Uterus (tissue), 2 donors: Measurements from ENCODE around the gene PUM1.

Experiments used
- POLR2A ChIP-seq, 2 donors: fragments of 450-650 bp; IDR thresholded peaks; one replicate each; pipeline ENCODE4 v1.6.1; 2016; ENCODE audit warnings: antibody characterized with exemption in 2 of 2, mild to moderate bottlenecking in 1 of 2, moderate library complexity in 1 of 2
- TF ChIP-seq, protein P1 (sequence below), 4 experiments: fragments of 200-600 bp in 2 of 4; fragments of 450-650 bp in 2 of 4; sonication (generic) in 2 of 4; IDR thresholded peaks; one replicate each; pipeline ENCODE4 v1.5.1; 2016 to 2019; ENCODE audit warnings: antibody characterized with exemption in 4 of 4, mild to moderate bottlenecking in 2 of 4, moderate library complexity in 1 of 4

DNA sequence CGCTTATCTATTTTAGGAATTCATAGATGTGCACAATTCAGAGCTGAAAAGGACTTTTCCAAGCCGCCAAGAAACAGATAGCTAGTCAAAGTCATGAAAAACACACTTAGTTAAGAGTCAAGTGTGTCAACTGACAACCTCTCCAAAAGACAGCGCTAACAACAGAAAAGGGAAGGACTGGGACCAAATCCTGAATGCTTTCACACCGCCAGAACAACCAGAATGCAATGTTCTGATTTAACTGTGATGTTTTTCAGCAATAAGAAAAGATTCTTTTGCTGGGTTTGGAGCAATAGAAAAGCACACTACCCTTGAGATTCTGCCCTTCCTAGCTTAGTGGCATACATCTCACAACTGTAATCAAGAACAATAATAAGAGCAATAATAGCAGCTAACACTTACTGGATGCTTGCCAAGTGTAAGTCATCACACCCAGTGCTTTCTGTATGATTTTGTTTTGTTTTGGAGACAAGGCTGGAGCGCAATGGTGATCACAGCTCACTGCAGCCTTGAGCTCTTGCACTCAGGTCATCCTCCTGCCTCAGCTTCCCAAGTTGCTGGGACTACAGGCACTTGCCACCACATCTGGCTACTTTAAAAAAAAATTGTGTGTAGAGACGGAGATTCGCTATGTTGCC lies 123.1 kb downstream of the PUM1 start:
- TF ChIP-seq, protein P1, sequence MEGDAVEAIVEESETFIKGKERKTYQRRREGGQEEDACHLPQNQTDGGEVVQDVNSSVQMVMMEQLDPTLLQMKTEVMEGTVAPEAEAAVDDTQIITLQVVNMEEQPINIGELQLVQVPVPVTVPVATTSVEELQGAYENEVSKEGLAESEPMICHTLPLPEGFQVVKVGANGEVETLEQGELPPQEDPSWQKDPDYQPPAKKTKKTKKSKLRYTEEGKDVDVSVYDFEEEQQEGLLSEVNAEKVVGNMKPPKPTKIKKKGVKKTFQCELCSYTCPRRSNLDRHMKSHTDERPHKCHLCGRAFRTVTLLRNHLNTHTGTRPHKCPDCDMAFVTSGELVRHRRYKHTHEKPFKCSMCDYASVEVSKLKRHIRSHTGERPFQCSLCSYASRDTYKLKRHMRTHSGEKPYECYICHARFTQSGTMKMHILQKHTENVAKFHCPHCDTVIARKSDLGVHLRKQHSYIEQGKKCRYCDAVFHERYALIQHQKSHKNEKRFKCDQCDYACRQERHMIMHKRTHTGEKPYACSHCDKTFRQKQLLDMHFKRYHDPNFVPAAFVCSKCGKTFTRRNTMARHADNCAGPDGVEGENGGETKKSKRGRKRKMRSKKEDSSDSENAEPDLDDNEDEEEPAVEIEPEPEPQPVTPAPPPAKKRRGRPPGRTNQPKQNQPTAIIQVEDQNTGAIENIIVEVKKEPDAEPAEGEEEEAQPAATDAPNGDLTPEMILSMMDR (IDR thresholded peaks at IDR 0.05) = no peak
- no peak for TF ChIP-seq POLR2A (IDR thresholded peaks at IDR 0.05)
